Measurements from ENCODE around the gene ZNF396. TPM values are rescaled to one million over a fixed set of nuclear protein-coding genes. Genes with fewer than 3 reads are reported as not detected.

Gene ZNF396
- polyA plus RNA-seq, 2 of the 4 experiments (the other 2 are of a cell fraction) = 0.94 to 1.3 TPM

GRCh38 chr18:35379421-35379820, 2.3 kb upstream of the ZNF396 start:
- Histone ChIP-seq H3K4me2 (no peak overlapping the region), H3K9me3 (no peaks in the 10 kb centered on the region), H3K4me1 (no peaks in the 10 kb centered on the region), H3K4me3 (no peak overlapping the region), H3K27ac (no peak overlapping the region)
- FAIRE-seq (no peak), DNase-seq (ENCODE audit: low read depth in 1 of 2, low spot score in 1 of 2) (peak in 1 of 2 experiments; percentile 20), ATAC-seq (no peak)
- ChIA-PET CTCF (no interaction called here), POLR2A (no interaction called here)
- TF ChIP-seq USF2 (IDR thresholded peaks at IDR 0.05) (no peak), KDM5A (IDR thresholded peaks at IDR 0.05) (no peak), FOXS1 (CRISPR knock-in tag; IDR thresholded peaks at IDR 0.05) (no peak), EHF (CRISPR knock-in tag; IDR thresholded peaks at IDR 0.05) (no peak), MAX (IDR thresholded peaks at IDR 0.05) (no peak), NPAS2 (CRISPR knock-in tag; IDR thresholded peaks at IDR 0.05; ENCODE audit: borderline replicate concordance) (no peak), TFCP2L1 (CRISPR knock-in tag; IDR thresholded peaks at IDR 0.05) (no peak), FOSL2 (IDR thresholded peaks at IDR 0.05) (no peak), FOSL2 (CRISPR knock-in tag; IDR thresholded peaks at IDR 0.05) (no peak), MAZ (IDR thresholded peaks at IDR 0.05; ENCODE audit: borderline replicate concordance, low read depth, low read length) (no peak), FOSB (CRISPR knock-in tag; IDR thresholded peaks at IDR 0.05) (no peak), ZSCAN20 (CRISPR knock-in tag; IDR thresholded peaks at IDR 0.05) (no peak), ZFP36 (IDR thresholded peaks at IDR 0.05; ENCODE audit: borderline replicate concordance, partially characterized antibody) (no peak), HOXB5 (CRISPR knock-in tag; IDR thresholded peaks at IDR 0.05) (no peak), TP53 (CRISPR knock-in tag; IDR thresholded peaks at IDR 0.05) (no peak), SREBF2 (IDR thresholded peaks at IDR 0.05) (no peak)
- WGBS (ENCODE audit: missing lambda C conversion rate) = 64% methylated on average over 2 of the region's 2 CpGs

GRCh38 chr18:35378574-35378896, 1.4 kb upstream of the ZNF396 start:
- no peaks in the 10 kb centered on the region for H3K4me1 ChIP-seq
- ChIA-PET POLR2A (no interaction called here), CTCF (interaction anchor here (0.6 kb wide), 1 partner anchor 297 kb away, joined by 4 read pairs; no protein-coding TSS in a partner anchor)
- no peaks in the 10 kb centered on the region for H3K9me3 ChIP-seq
- WGBS (ENCODE audit: missing lambda C conversion rate) = 48% methylated on average over 4 of the region's 4 CpGs
- no peak for DNase-seq (ENCODE audit: low read depth in 1 of 2, low spot score in 1 of 2)
- no peak overlapping the region for H3K4me2 ChIP-seq
- no peak for FAIRE-seq
- H3K27ac ChIP-seq = no peak overlapping the region
- ATAC-seq = no peak
- TF ChIP-seq RCOR1 (IDR thresholded peaks at IDR 0.05; ENCODE audit: low read depth, low read length) = no peak
- TF ChIP-seq NR3C1 (IDR thresholded peaks at IDR 0.05) = no peak
- no peak for TF ChIP-seq REST (IDR thresholded peaks at IDR 0.05)
- no peak for TF ChIP-seq HOXB5 (CRISPR knock-in tag; IDR thresholded peaks at IDR 0.05)
- no peak for TF ChIP-seq HOXA7 (CRISPR knock-in tag; IDR thresholded peaks at IDR 0.05)
- TF ChIP-seq FOSL2 (IDR thresholded peaks at IDR 0.05) = no peak
- TF ChIP-seq FOSL2 (CRISPR knock-in tag; IDR thresholded peaks at IDR 0.05) = no peak
- no peak for TF ChIP-seq CBX2 (IDR thresholded peaks at IDR 0.05; ENCODE audit: borderline replicate concordance, low read depth)
- no peak for TF ChIP-seq PHF8 (IDR thresholded peaks at IDR 0.05; ENCODE audit: borderline replicate concordance, low read depth)
- TF ChIP-seq SMC3 (IDR thresholded peaks at IDR 0.05) = no peak
- no peak for TF ChIP-seq GATA3 (IDR thresholded peaks at IDR 0.05; ENCODE audit: borderline replicate concordance)
- TF ChIP-seq E2F6 (IDR thresholded peaks at IDR 0.05; ENCODE audit: borderline replicate concordance, low read depth) = no peak
- no peak for TF ChIP-seq NPAS2 (CRISPR knock-in tag; IDR thresholded peaks at IDR 0.05; ENCODE audit: borderline replicate concordance)
- no peak for TF ChIP-seq CHD4 (IDR thresholded peaks at IDR 0.05; ENCODE audit: borderline replicate concordance)
- TF ChIP-seq KDM1A (IDR thresholded peaks at IDR 0.05; ENCODE audit: low read depth) = no peak
- TF ChIP-seq RAD21 (conservative IDR thresholded peaks at IDR 0.05 in 1 of 2, IDR thresholded peaks at IDR 0.05 in 1 of 2) = no peak
- TF ChIP-seq FOSB (CRISPR knock-in tag; IDR thresholded peaks at IDR 0.05) = no peak
- no peak for TF ChIP-seq HEYL (CRISPR knock-in tag; IDR thresholded peaks at IDR 0.05)
- TF ChIP-seq SREBF2 (IDR thresholded peaks at IDR 0.05) = no peak
- no peak overlapping the region for H3K4me3 ChIP-seq
